IPS-18c (cell line): ENCODE data around the gene TAC1.

ENCODE experiments used
- H3K4me3 ChIP-seq: 2 replicates; pipeline ENCODE4 v1.7.0; 2013; ENCODE audit warnings: low read depth, mild to moderate bottlenecking, low read length, moderate library complexity; ENCODE audit not compliant: insufficient read depth
- H3K9me3 ChIP-seq: one replicate; pipeline ENCODE4 v1.6.1; 2013; ENCODE audit warnings: mild to moderate bottlenecking, low read length, moderate library complexity; ENCODE audit not compliant: control insufficient read depth, insufficient read depth

TAC1 gene, protein sequence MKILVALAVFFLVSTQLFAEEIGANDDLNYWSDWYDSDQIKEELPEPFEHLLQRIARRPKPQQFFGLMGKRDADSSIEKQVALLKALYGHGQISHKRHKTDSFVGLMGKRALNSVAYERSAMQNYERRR

DNA sequence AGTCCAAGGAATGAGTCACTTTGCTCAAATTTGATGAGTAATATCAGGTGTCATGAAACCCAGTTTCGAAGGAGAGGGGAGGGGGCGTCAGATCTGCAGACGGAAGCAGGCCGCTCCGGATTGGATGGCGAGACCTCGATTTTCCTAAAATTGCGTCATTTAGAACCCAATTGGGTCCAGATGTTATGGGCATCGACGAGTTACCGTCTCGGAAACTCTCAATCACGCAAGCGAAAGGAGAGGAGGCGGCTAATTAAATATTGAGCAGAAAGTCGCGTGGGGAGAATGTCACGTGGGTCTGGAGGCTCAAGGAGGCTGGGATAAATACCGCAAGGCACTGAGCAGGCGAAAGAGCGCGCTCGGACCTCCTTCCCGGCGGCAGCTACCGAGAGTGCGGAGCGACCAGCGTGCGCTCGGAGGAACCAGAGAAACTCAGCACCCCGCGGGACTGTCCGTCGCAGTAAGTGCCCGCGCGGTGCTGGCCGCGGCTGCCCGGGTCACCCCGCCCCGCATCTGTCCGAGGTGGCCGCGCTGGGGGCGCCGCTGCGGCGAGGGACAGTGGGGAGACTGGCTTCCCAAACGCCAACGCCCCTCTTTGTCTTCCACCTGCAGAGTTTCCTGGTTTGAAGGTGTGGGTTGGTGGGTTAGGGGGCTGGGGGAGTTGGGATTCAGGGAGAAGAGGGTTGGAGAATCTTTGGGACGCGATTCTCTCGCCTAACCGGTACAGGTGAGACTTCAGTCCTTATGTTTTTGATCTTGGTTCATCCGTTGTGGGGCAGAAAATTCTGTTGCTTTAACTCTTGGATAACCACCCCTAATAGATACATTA is at the start of gene TAC1:
Gene TAC1, plus strand, starts transcription at position 351 of the 829 bp plus-strand sequence. CDS start 527 bp downstream, outside the sequence.
- Histone ChIP-seq H3K9me3 (peaks cover 2% of the 10 kb centered on the region), H3K4me3 (peak within 1 kb of the TSS; percentile 53)

- no peak overlapping the region for H3K4me3 ChIP-seq
- H3K9me3 ChIP-seq: no peaks in the 10 kb centered on the region
Observed at GRCh38 chr7:97685952-97686351, 45.9 kb upstream of the TAC1 start.

GRCh38 chr7:97693586-97693985 is 38.3 kb upstream of the TAC1 start:
- H3K9me3 ChIP-seq: no peaks in the 10 kb centered on the region
- H3K4me3 ChIP-seq: no peak overlapping the region

- H3K9me3 ChIP-seq: no peaks in the 10 kb centered on the region
- H3K4me3 ChIP-seq: no peak overlapping the region
Observed at GRCh38 chr7:97694355-97694754, 37.5 kb upstream of the TAC1 start.

- Histone ChIP-seq H3K9me3 (peaks cover 2% of the 10 kb centered on the region), H3K4me3 (no peak overlapping the region)
Observed at GRCh38 chr7:97697396-97697795, 34.5 kb upstream of the TAC1 start.

DNA sequence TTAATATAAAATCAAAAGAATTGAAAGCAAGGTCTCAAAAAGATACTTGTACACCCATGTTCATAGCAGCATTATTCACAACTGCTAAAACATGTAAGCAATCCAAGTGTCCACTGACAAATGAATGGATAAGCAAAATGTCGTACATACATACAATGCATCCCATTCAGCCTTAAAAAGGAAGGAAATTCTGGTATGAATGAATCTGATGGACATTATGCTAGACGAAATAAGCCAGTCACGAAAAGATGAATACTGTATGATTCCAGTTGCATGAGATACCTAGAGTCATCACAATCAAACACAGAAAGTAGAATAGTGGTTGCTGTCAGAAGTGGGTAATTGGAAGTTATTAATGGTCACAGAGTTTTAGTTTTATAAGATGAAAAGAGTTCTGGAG is 9.5 kb upstream of the TAC1 start:
- Histone ChIP-seq H3K9me3 (no peaks in the 10 kb centered on the region), H3K4me3 (no peak overlapping the region)

DNA sequence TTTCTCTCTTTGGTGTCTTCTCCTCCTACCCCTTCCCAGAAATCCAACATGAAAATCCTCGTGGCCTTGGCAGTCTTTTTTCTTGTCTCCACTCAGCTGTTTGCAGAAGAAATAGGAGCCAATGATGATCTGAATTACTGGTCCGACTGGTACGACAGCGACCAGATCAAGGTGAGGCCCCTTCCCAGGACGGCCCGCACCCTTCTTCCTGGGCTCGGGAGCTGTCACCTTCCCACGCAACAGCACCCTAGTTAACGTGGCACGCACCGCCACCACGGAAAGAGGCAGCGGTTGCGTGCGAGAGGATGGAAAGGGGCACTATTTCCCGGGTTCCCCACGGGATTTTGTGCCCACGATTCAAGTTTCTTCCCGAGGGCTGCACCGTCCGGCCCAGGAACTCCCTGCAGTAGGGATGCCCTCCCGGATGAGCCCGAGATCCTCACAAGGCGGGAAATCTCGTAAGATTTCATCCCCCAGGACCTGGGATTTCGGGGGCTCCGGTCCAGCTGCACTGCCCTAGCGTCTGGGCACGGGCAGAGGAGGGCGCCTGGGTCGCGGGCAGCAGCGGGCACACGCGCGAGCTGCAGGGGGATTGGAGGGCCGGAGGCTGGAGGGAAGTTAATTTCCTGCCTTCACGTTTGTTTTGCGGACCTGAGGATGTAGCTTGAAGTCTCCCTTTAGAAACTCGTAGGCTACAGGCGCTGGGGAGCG is 834 bp downstream of the TAC1 start:
- Histone ChIP-seq H3K4me3 (peak overlapping the region; percentile 53), H3K9me3 (peaks cover 2% of the 10 kb centered on the region)

GRCh38 chr7:97733276-97734161 is 1.6 kb downstream of the TAC1 start:
- Histone ChIP-seq H3K4me3 (peak overlapping the region; percentile 53), H3K9me3 (peaks cover 2% of the 10 kb centered on the region)

GRCh38 chr7:97734255-97734654 is 2.4 kb downstream of the TAC1 start:
- no peak overlapping the region for H3K4me3 ChIP-seq
- peaks cover 2% of the 10 kb centered on the region for H3K9me3 ChIP-seq

DNA sequence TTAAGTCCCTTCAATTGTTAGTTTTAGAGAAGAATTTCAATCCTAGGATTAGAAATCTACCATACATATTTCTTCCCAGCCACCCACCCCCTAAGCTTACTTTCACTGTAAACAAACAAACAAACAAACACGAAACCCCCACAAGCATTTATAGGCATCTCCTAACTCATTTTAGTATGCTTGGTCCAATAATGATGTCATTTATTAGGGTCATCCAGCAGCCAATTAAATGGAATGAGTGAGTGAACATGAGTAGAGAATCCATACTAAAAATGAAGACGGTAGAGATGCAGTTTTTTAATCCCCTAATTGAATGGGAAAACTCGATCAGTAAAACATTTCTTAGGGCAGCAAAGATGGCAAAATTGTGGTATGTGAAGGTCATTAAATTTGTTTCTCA is 3.2 kb downstream of the TAC1 start:
- H3K4me3 ChIP-seq: no peak overlapping the region
- H3K9me3 ChIP-seq: peaks cover under 1% of the 10 kb centered on the region

DNA sequence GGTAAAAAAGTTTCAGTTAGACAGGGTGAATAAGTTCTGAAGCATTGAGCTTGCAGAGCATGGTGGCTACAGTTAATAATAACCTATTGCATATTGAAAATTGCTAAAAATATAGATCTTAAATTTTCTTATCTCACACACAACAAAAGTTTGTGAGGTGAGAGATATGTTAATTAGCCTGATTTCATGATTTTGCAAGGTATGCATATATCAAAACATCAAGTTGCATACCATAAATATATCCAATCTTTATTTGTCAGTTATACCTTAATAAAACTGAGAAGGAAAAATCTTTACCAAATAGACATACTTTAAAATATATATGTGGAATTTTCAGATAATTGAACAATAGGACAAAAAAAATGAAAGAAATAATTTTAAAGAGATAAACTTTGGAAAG is 16.6 kb downstream of the TAC1 start:
- H3K9me3 ChIP-seq: no peaks in the 10 kb centered on the region
- no peak overlapping the region for H3K4me3 ChIP-seq

- no peak overlapping the region for H3K4me3 ChIP-seq
- H3K9me3 ChIP-seq: no peaks in the 10 kb centered on the region
Observed at GRCh38 chr7:97751566-97751965, 19.7 kb downstream of the TAC1 start.

GRCh38 chr7:97752215-97752614 is 20.3 kb downstream of the TAC1 start:
- H3K4me3 ChIP-seq: no peak overlapping the region
- H3K9me3 ChIP-seq: no peaks in the 10 kb centered on the region

GRCh38 chr7:97757824-97758223 is 25.9 kb downstream of the TAC1 start:
- H3K4me3 ChIP-seq: no peak overlapping the region
- H3K9me3 ChIP-seq: no peaks in the 10 kb centered on the region

DNA sequence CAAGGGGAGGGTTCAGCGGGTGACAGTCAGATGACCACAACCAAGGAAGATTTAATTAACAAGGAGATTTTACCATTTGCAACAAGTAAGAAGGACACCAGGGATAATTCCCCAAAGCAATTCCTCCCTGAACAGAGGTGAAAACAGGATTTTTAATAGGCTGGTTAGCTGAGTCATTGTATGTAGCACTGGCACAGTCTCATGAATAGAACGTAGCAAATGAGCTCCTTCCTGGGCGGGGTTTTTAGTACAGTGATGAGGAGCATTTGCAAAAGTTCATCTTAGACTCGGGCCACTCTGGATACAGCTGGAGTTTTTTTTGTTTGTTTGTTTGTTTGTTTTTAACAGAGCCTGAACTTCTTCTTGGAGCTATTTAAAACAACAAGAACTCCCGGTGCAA is 39.0 kb downstream of the TAC1 start:
- H3K9me3 ChIP-seq: no peaks in the 10 kb centered on the region
- no peak overlapping the region for H3K4me3 ChIP-seq

- H3K9me3 ChIP-seq: no peaks in the 10 kb centered on the region
Observed at GRCh38 chr7:97771576-97771975, 39.7 kb downstream of the TAC1 start.

More at GRCh38 chr7:97771576-97771975, 39.7 kb downstream of the TAC1 start:
- H3K4me3 ChIP-seq: no peak overlapping the region
